Measurements from ENCODE around the gene AKIP1. TPM values are rescaled to one million over a fixed set of nuclear protein-coding genes. Genes with fewer than 3 reads are reported as not detected.

The AKIP1 gene, protein sequence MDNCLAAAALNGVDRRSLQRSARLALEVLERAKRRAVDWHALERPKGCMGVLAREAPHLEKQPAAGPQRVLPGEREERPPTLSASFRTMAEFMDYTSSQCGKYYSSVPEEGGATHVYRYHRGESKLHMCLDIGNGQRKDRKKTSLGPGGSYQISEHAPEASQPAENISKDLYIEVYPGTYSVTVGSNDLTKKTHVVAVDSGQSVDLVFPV
- polyA plus RNA-seq (2013, experiment 1 of 2): 17.9 TPM
- 18.2 TPM for polyA plus RNA-seq (2013, experiment 2 of 2)

DNA sequence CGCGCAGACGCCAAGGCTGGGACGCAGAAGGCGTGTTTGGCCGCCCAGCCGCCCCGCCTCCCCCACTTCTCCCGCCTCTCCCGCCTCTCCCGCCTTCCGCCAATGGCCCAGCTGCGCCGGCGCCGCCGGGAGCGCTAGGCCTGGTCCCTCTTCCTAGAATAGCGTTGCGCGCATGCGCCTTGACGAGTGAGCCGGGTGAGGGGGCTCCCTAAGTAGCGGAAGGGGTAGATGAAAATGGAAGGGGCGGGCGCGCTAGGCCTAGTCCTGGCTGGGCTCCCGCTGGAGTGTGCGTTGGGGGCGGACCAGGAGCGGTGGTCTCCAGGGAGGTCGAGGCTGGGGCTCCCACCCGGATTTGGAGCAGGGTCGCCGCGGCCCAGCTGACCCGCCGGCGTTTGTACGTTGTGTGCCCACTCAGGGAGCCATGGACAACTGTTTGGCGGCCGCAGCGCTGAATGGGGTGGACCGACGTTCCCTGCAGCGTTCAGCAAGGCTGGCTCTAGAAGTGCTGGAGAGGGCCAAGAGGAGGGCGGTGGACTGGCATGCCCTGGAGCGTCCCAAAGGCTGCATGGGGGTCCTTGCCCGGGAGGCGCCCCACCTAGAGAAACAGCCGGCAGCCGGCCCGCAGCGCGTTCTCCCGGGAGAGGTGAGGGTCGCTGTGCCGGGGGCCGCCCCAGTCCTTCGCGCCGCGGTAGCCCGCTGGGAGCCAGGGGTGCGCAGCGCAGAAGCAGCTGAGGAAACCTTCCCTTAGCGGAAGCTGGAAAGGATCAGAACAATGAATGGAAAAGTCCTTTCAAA lies at the start of gene AKIP1:
TSS of gene AKIP1 (plus strand) at position 161 of the 795 bp plus-strand sequence. CDS start at position 422, 261 bp downstream.
- WGBS (ENCODE audit: extremely low coverage, insufficient coverage, low lambda C conversion rate): no CpG with 5 or more reads among the region's 68 CpGs
- peak within 1 kb of the TSS; percentile 91 for H3K23ac ChIP-seq (ENCODE audit: low read length)
- H3K79me1 ChIP-seq (ENCODE audit: low read length): peaks cover 12% of the 10 kb centered on the region
- H3K9ac ChIP-seq (ENCODE audit: low read length): peak within 1 kb of the TSS; percentile 98
- DNase-seq: peak; percentile 99
- peaks cover 3% of the 10 kb centered on the region for H3K79me2 ChIP-seq (ENCODE audit: control insufficient read depth, insufficient read depth, low read length)
- no peak within 1 kb of the TSS for H2BK15ac ChIP-seq (replicated peaks; ENCODE audit: low read depth)
- peak within 1 kb of the TSS; percentile 6 for H2AK5ac ChIP-seq (ENCODE audit: low read length)
- H3K4me2 ChIP-seq (ENCODE audit: low read length): peak within 1 kb of the TSS; percentile 73
- H3K4ac ChIP-seq (ENCODE audit: low read depth, low read length): peak within 1 kb of the TSS; percentile 40
- H3K4me1 ChIP-seq (ENCODE audit: control insufficient read depth, low read depth, low read length): peaks cover 3% of the 10 kb centered on the region
- no peak within 1 kb of the TSS for H4K5ac ChIP-seq (ENCODE audit: low read length)
- peak within 1 kb of the TSS; percentile 92 for H2BK5ac ChIP-seq (ENCODE audit: low read length)
- H3K18ac ChIP-seq (ENCODE audit: low read length): peak within 1 kb of the TSS; percentile 93
- peak within 1 kb of the TSS; percentile 87 for H4K8ac ChIP-seq (ENCODE audit: low read depth, low read length)
- no peaks in the 10 kb centered on the region for H3K27me3 ChIP-seq (ENCODE audit: insufficient read depth, low read length, poor library complexity)
- peak within 1 kb of the TSS; percentile 89 for H3K27ac ChIP-seq (ENCODE audit: low read depth, low read length)
- peaks cover 3% of the 10 kb centered on the region for H3K36me3 ChIP-seq (ENCODE audit: control insufficient read depth, insufficient read depth, low read length)
- peak within 1 kb of the TSS; percentile 63 for H2BK120ac ChIP-seq (ENCODE audit: low read depth, low read length)
- H3K4me3 ChIP-seq (ENCODE audit: low read length): peak within 1 kb of the TSS; percentile 78
- H3K56ac ChIP-seq (ENCODE audit: low read length): peak within 1 kb of the TSS; percentile 98

GRCh38 chr11:8863838-8864237 lies 47.2 kb upstream of the AKIP1 start:
- no peak overlapping the region for H3K4me2 ChIP-seq (ENCODE audit: low read length)
- H2AK5ac ChIP-seq (ENCODE audit: low read length): no peak overlapping the region
- H4K8ac ChIP-seq (ENCODE audit: low read depth, low read length): peak overlapping the region; percentile 56
- H3K36me3 ChIP-seq (ENCODE audit: control insufficient read depth, insufficient read depth, low read length): no peaks in the 10 kb centered on the region
- H3K56ac ChIP-seq (ENCODE audit: low read length): no peak overlapping the region
- peaks cover 4% of the 10 kb centered on the region for H3K79me1 ChIP-seq (ENCODE audit: low read length)
- H2BK120ac ChIP-seq (ENCODE audit: low read depth, low read length): no peak overlapping the region
- WGBS (ENCODE audit: extremely low coverage, insufficient coverage, low lambda C conversion rate): no CpG with 5 or more reads among the region's 1 CpG
- no peak overlapping the region for H3K4me3 ChIP-seq (ENCODE audit: low read length)
- H3K27me3 ChIP-seq (ENCODE audit: insufficient read depth, low read length, poor library complexity): no peaks in the 10 kb centered on the region
- H3K23ac ChIP-seq (ENCODE audit: low read length): no peak overlapping the region
- no peak overlapping the region for H3K9ac ChIP-seq (ENCODE audit: low read length)
- no peak for DNase-seq
- peaks cover 4% of the 10 kb centered on the region for H3K79me2 ChIP-seq (ENCODE audit: control insufficient read depth, insufficient read depth, low read length)
- peaks cover 6% of the 10 kb centered on the region for H3K4me1 ChIP-seq (ENCODE audit: control insufficient read depth, low read depth, low read length)
- H3K27ac ChIP-seq (ENCODE audit: low read depth, low read length): no peak overlapping the region
- no peak overlapping the region for H3K18ac ChIP-seq (ENCODE audit: low read length)
- H2BK15ac ChIP-seq (replicated peaks; ENCODE audit: low read depth): no peak overlapping the region
- no peak overlapping the region for H4K5ac ChIP-seq (ENCODE audit: low read length)
- H3K4ac ChIP-seq (ENCODE audit: low read depth, low read length): peak overlapping the region; percentile 17
- H2BK5ac ChIP-seq (ENCODE audit: low read length): no peak overlapping the region

GRCh38 chr11:8865304-8865703 lies 45.7 kb upstream of the AKIP1 start:
- DNase-seq: no peak
- no peak overlapping the region for H4K5ac ChIP-seq (ENCODE audit: low read length)
- H3K23ac ChIP-seq (ENCODE audit: low read length): no peak overlapping the region
- peaks cover 4% of the 10 kb centered on the region for H3K79me2 ChIP-seq (ENCODE audit: control insufficient read depth, insufficient read depth, low read length)
- no peak overlapping the region for H2BK120ac ChIP-seq (ENCODE audit: low read depth, low read length)
- H3K56ac ChIP-seq (ENCODE audit: low read length): no peak overlapping the region
- H2AK5ac ChIP-seq (ENCODE audit: low read length): no peak overlapping the region
- H3K4me3 ChIP-seq (ENCODE audit: low read length): no peak overlapping the region
- no peaks in the 10 kb centered on the region for H3K36me3 ChIP-seq (ENCODE audit: control insufficient read depth, insufficient read depth, low read length)
- H3K4ac ChIP-seq (ENCODE audit: low read depth, low read length): no peak overlapping the region
- no peak overlapping the region for H3K9ac ChIP-seq (ENCODE audit: low read length)
- H2BK5ac ChIP-seq (ENCODE audit: low read length): no peak overlapping the region
- H3K4me2 ChIP-seq (ENCODE audit: low read length): no peak overlapping the region
- peaks cover 6% of the 10 kb centered on the region for H3K4me1 ChIP-seq (ENCODE audit: control insufficient read depth, low read depth, low read length)
- no peaks in the 10 kb centered on the region for H3K27me3 ChIP-seq (ENCODE audit: insufficient read depth, low read length, poor library complexity)
- H3K27ac ChIP-seq (ENCODE audit: low read depth, low read length): no peak overlapping the region
- H3K18ac ChIP-seq (ENCODE audit: low read length): no peak overlapping the region
- no peak overlapping the region for H4K8ac ChIP-seq (ENCODE audit: low read depth, low read length)
- peaks cover 2% of the 10 kb centered on the region for H3K79me1 ChIP-seq (ENCODE audit: low read length)
- no peak overlapping the region for H2BK15ac ChIP-seq (replicated peaks; ENCODE audit: low read depth)

GRCh38 chr11:8867035-8867434 lies 44.0 kb upstream of the AKIP1 start:
- Histone ChIP-seq H2BK5ac (ENCODE audit: low read length) (no peak overlapping the region), H3K79me2 (ENCODE audit: control insufficient read depth, insufficient read depth, low read length) (peaks cover 4% of the 10 kb centered on the region), H3K79me1 (ENCODE audit: low read length) (peaks cover 2% of the 10 kb centered on the region), H3K4me3 (ENCODE audit: low read length) (no peak overlapping the region), H3K23ac (ENCODE audit: low read length) (no peak overlapping the region), H3K18ac (ENCODE audit: low read length) (no peak overlapping the region), H3K4me1 (ENCODE audit: control insufficient read depth, low read depth, low read length) (peaks cover 6% of the 10 kb centered on the region), H3K27ac (ENCODE audit: low read depth, low read length) (no peak overlapping the region), H3K27me3 (ENCODE audit: insufficient read depth, low read length, poor library complexity) (no peaks in the 10 kb centered on the region), H2BK120ac (ENCODE audit: low read depth, low read length) (no peak overlapping the region), H2BK15ac (replicated peaks; ENCODE audit: low read depth) (no peak overlapping the region), H4K5ac (ENCODE audit: low read length) (no peak overlapping the region), H2AK5ac (ENCODE audit: low read length) (no peak overlapping the region), H4K8ac (ENCODE audit: low read depth, low read length) (no peak overlapping the region), H3K9ac (ENCODE audit: low read length) (no peak overlapping the region), H3K56ac (ENCODE audit: low read length) (no peak overlapping the region), H3K4me2 (ENCODE audit: low read length) (no peak overlapping the region), H3K4ac (ENCODE audit: low read depth, low read length) (peak overlapping the region; percentile 37), H3K36me3 (ENCODE audit: control insufficient read depth, insufficient read depth, low read length) (no peaks in the 10 kb centered on the region)
- WGBS (ENCODE audit: extremely low coverage, insufficient coverage, low lambda C conversion rate): no CpG with 5 or more reads among the region's 6 CpGs
- DNase-seq: no peak

DNA sequence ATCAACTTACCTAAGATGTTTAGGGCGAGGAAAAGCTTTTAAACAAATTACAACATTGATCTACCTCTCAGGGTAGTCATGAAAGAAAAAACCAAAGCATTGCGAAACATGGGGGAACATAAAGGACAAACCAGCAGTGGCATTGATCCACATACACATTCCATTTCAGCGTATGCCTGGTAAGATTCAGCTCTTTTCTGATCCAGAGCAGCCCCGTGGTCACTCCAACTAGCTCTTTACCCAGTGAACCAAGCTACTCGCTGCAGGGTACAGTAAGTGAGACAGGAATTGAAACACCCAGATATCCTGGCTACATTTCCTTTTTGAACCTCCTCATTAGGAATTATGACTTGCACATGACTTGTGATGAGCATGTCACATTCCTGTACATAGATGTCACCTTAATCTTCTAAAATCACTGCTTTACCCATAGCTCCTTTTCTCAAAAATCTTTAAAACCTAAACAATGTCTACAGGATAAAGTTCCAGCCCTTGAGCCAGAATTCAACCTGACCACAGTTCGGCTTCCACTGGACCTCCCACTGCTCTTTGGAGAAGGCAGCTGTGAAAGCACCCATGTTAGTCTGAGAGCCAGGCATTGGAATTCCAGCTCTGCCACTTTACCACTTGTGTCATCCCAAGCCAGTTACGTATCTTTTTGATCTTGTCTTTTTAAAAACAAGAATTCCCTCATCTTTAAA lies 42.9 kb upstream of the AKIP1 start:
- Histone ChIP-seq H3K27ac (ENCODE audit: low read depth, low read length) (no peak overlapping the region), H3K4me3 (ENCODE audit: low read length) (no peak overlapping the region)

More for the DNA sequence above, 42.9 kb upstream of the AKIP1 start:
- Histone ChIP-seq H3K18ac (ENCODE audit: low read length) (no peak overlapping the region), H2BK15ac (replicated peaks; ENCODE audit: low read depth) (no peak overlapping the region), H2BK120ac (ENCODE audit: low read depth, low read length) (no peak overlapping the region), H3K79me1 (ENCODE audit: low read length) (no peaks in the 10 kb centered on the region), H2BK5ac (ENCODE audit: low read length) (no peak overlapping the region), H2AK5ac (ENCODE audit: low read length) (no peak overlapping the region), H3K23ac (ENCODE audit: low read length) (no peak overlapping the region), H4K5ac (ENCODE audit: low read length) (no peak overlapping the region), H3K79me2 (ENCODE audit: control insufficient read depth, insufficient read depth, low read length) (peaks cover 4% of the 10 kb centered on the region), H3K4me2 (ENCODE audit: low read length) (no peak overlapping the region), H3K9ac (ENCODE audit: low read length) (no peak overlapping the region), H3K4ac (ENCODE audit: low read depth, low read length) (no peak overlapping the region), H3K4me1 (ENCODE audit: control insufficient read depth, low read depth, low read length) (peaks cover 6% of the 10 kb centered on the region), H4K8ac (ENCODE audit: low read depth, low read length) (no peak overlapping the region), H3K56ac (ENCODE audit: low read length) (peak overlapping the region; percentile 47), H3K36me3 (ENCODE audit: control insufficient read depth, insufficient read depth, low read length) (no peaks in the 10 kb centered on the region), H3K27me3 (ENCODE audit: insufficient read depth, low read length, poor library complexity) (no peaks in the 10 kb centered on the region)
- no CpG with 5 or more reads among the region's 7 CpGs for WGBS (ENCODE audit: extremely low coverage, insufficient coverage, low lambda C conversion rate)
- no peak for DNase-seq

All from mesendoderm (in vitro differentiated cells).